SK-N-SH (cell line): ENCODE measurements around the gene WASHC2C.
"Not testable (repeated sequence)": the region's sequence is repeated elsewhere in the genome, so short reads cannot be mapped to it uniquely, and the experiment has no call there.

Experiments
- CHD2 ChIP-seq: fragments of 150-350 bp; IDR thresholded peaks from 2 replicates; pipeline ENCODE4 v1.6.1; 2018; ENCODE audit warnings: low read length; ENCODE audit not compliant: partially characterized antibody
- CTCF ChIP-seq: fragments of 200-600 bp; sonication (generic); IDR thresholded peaks from 2 replicates; pipeline ENCODE4 v1.6.1; 2017; ENCODE audit warnings: antibody characterized with exemption, mild to moderate bottlenecking, moderate library complexity
- GATA2 ChIP-seq: sonication (generic); formaldehyde crosslinking; IDR thresholded peaks from 2 replicates; pipeline ENCODE4 v1.5.0; 2020; ENCODE audit warnings: mild to moderate bottlenecking, missing genetic modification reagents
- NRF1 ChIP-seq: IDR thresholded peaks from 2 replicates; pipeline ENCODE4 v1.6.1; 2012; ENCODE audit warnings: low read depth, mild to moderate bottlenecking, low read length
- POLR2AphosphoS5 ChIP-seq: IDR thresholded peaks from 2 replicates; pipeline ENCODE4 v1.6.1; 2012; ENCODE audit warnings: low read depth, low read length
- TEAD4 ChIP-seq: IDR thresholded peaks from 2 replicates; pipeline ENCODE4 v1.4.0; 2012; ENCODE audit warnings: mild to moderate bottlenecking, borderline replicate concordance; ENCODE audit not compliant: insufficient read depth

GRCh38 chr10:45753979-45754495, 27.0 kb downstream of the WASHC2C start:
- TF ChIP-seq GATA2 (CRISPR knock-in tag); CHD2; POLR2AphosphoS5; TEAD4; NRF1; CTCF: not testable (repeated sequence)
